Fibroblast of pulmonary artery (primary cell): ENCODE data around the gene PEX11B.

Source experiments
- DNase-seq: peaks from one replicate; pipeline ENCODE4 v3.0.0-alpha.2; 2010; ENCODE audit warnings: low read depth
- H3K4me3 ChIP-seq: replicated peaks from 2 replicates; pipeline ENCODE4 v1.5.1; 2011; ENCODE audit warnings: low read depth, mild to moderate bottlenecking, control low read depth, low read length, moderate library complexity
- TF ChIP-seq, protein P1 (sequence below): IDR thresholded peaks from 2 replicates; pipeline ENCODE4 v1.5.1; 2011; ENCODE audit warnings: mild to moderate bottlenecking, control low read depth, low read length, inconsistent platforms; ENCODE audit errors: missing control alignments

The PEX11B gene

GRCh38 chr1:145962157-145963102 is 43.9 kb upstream of the PEX11B start:
- no peak for DNase-seq

DNA sequence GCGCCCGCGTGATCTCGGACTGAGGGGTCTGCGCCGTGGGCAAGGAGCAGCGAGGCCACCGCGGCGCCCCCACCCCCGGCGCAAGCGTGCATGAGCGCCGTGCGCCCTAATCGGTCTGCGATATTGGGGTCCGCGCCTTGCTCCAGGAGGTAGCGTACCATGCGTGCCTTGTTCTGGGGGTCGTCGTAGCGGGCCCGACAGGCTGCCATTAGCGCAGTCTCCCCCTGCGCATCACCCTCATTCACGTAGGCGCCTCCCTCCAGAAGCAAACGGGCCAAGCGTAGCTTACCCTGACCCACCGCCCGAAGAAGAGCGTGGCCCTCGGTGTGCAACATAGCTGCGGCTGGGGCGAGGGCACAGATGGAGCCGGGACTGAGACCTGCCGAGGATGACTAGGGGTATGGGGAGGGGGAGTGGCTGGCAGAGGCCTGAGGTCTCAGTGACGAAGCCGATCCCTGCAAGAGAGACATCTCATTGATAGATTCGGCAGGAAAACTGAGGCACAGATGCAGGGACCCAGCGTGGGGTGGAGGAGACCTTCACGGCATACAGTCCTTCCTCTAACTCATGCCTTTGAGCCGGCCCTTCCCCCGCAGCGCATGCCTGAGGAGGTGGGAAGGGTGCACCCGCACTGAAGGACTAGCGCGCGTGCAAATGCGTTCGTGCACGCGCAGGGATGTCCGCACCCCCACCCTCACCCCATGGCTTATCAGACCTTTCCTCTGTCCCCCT is 43.1 kb upstream of the PEX11B start:
- TF ChIP-seq, protein P1, sequence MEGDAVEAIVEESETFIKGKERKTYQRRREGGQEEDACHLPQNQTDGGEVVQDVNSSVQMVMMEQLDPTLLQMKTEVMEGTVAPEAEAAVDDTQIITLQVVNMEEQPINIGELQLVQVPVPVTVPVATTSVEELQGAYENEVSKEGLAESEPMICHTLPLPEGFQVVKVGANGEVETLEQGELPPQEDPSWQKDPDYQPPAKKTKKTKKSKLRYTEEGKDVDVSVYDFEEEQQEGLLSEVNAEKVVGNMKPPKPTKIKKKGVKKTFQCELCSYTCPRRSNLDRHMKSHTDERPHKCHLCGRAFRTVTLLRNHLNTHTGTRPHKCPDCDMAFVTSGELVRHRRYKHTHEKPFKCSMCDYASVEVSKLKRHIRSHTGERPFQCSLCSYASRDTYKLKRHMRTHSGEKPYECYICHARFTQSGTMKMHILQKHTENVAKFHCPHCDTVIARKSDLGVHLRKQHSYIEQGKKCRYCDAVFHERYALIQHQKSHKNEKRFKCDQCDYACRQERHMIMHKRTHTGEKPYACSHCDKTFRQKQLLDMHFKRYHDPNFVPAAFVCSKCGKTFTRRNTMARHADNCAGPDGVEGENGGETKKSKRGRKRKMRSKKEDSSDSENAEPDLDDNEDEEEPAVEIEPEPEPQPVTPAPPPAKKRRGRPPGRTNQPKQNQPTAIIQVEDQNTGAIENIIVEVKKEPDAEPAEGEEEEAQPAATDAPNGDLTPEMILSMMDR = no peak
- H3K4me3 ChIP-seq = peak overlapping the region; percentile 68
- no peak for DNase-seq

More at GRCh38 chr1:145962157-145963102, 43.9 kb upstream of the PEX11B start:
- peak overlapping the region; percentile 68 for H3K4me3 ChIP-seq
- TF ChIP-seq, protein P1 = no peak

DNA sequence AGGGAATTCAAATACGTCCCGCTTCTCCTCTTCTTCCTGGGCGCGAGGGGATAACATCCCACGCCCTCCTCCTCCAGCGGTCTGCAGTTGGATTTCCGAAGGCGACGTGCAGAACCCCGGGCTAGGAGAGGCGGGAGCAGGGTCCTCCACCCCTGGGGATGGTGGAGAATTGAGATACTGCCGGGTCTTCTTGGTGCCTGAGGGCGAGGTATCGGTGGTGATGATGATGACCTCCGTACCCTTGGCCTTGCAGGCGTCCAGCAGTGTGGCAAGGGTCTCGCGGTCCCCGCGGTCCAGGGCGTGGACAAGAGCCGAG is 42.5 kb upstream of the PEX11B start:
- TF ChIP-seq, protein P1 = no peak
- DNase-seq = no peak
- peak overlapping the region; percentile 68 for H3K4me3 ChIP-seq

DNA sequence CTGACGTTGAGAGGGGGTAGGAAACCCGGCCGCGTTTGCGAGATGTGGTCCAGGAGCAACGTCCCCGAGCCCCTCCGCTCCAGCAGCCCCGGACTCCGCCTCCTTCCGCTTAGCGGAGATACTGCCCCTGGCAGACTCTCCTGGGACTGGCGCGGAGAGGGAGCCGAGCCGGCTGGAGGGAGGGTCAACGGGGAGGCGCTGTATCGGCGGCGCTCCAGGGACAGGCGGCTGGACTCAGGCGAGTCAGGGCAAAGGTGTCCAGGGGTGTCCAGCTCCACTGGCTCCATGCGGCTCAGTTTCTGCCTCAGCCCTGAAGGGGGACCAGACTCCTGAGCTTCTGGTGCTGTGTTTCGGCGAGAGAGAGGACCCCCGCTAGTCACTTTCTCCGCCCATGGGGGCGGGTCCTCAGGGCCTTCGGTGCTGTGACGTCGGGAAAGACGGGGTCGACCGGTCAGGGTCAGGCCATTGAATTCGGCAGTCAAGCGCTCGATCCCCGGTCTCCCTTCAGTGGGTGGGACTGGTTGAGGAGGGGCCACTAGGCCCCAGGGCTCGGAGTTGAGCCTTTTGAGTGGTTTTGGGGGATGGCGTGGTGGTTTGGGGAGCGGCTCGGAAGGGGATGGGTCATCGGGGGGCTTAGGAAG is 42.1 kb upstream of the PEX11B start:
- TF ChIP-seq, protein P1 = no peak
- peak; percentile 66 for DNase-seq
- peak overlapping the region; percentile 68 for H3K4me3 ChIP-seq

DNA sequence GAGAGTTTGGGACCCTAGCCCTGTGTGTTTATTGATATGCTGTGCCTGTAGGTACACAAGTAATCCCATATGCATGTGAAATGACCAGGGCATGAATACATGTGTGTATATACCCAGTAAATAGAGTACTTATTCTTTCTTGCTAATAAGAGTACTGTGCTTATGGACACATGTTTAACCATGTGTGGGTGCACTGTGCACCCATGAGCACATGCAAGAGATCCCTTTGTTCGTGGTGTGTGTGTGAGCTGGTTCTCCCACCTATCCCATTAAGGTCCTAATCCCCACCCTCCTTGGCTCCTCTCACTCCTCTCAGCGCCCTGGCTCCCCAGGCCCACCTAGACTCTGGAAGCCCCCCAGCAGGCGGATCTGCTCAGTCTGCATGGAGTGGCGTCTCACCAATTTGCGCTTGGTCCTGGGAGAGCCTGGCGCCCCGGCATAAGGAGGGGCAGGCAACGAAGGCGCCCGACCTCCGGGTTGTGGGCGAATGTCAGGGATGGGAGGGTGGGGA is 41.5 kb upstream of the PEX11B start:
- no peak for DNase-seq

GRCh38 chr1:145959333-145959732 is 40.8 kb upstream of the PEX11B start:
- TF ChIP-seq, protein P1 = no peak
- DNase-seq = no peak
- H3K4me3 ChIP-seq = no peak overlapping the region

More for the DNA sequence above, 41.5 kb upstream of the PEX11B start:
- TF ChIP-seq, protein P1 = no peak
- peak overlapping the region; percentile 68 for H3K4me3 ChIP-seq
